Activated CD4-positive, alpha-beta T cell treated with anti-CD3 and anti-CD28 coated beads, Interleukin-2, amount 10 ng/mL, durations not matched to agents 24 days and 14 days (primary cell): ENCODE results near the gene RBM23. TPM values are rescaled to one million over a fixed set of nuclear protein-coding genes. Genes with fewer than 3 reads are reported as not detected.
"Not testable (repeated sequence)": the region's sequence is repeated elsewhere in the genome, so short reads cannot be mapped to it uniquely, and the experiment has no call there.

Source experiments
- DNase-seq: peaks from one replicate; pipeline ENCODE4 v3.0.0; 2022
- H3K27ac Mint-ChIP-seq: one replicate; pipeline ENCODE4 v1.8.0; 2022; ENCODE audit warnings: mild to moderate bottlenecking, mixed read lengths
- H3K27me3 Mint-ChIP-seq: one replicate; pipeline ENCODE4 v1.8.0; 2022; ENCODE audit warnings: mixed read lengths
- H3K36me3 Mint-ChIP-seq: one replicate; pipeline ENCODE4 v1.8.0; 2022; ENCODE audit warnings: low read depth, mild to moderate bottlenecking, mixed read lengths
- H3K4me1 Mint-ChIP-seq: one replicate; pipeline ENCODE4 v1.8.0; 2021; ENCODE audit warnings: mixed read lengths
- H3K4me3 Mint-ChIP-seq: one replicate; pipeline ENCODE4 v1.8.0; 2022; ENCODE audit warnings: mild to moderate bottlenecking, moderate library complexity, mixed read lengths
- H3K9me3 Mint-ChIP-seq: one replicate; pipeline ENCODE4 v1.8.0; 2021; ENCODE audit warnings: mixed read lengths
- intact Hi-C: fragments of 100-400 bp; cut with micrococcal nuclease; formaldehyde crosslinking; loops from one replicate; pipeline ENCODE4 v1.15.1; 2023
- total RNA-seq: library from RNA; stranded (reverse); gene quantifications from 2 replicates; pipeline ENCODE4 v1.2.3, GENCODE V29; 2022

RBM23 gene
- total RNA-seq, 1 donor from 2014 or later, result 90.2 TPM

DNA sequence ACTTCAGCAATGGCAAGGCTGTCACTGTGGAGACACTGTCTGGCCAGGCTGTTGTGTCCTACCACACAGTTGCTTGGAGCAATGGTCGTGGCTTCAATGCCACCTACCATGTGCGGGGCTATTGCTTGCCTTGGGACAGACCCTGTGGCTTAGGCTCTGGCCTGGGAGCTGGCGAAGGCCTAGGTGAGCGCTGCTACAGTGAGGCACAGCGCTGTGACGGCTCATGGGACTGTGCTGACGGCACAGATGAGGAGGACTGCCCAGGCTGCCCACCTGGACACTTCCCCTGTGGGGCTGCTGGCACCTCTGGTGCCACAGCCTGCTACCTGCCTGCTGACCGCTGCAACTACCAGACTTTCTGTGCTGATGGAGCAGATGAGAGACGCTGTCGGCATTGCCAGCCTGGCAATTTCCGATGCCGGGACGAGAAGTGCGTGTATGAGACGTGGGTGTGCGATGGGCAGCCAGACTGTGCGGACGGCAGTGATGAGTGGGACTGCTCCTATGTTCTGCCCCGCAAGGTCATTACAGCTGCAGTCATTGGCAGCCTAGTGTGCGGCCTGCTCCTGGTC lies 43.1 kb downstream of the RBM23 start:
- DNase-seq, result no peak
- H3K9me3 Mint-ChIP-seq, result no peaks in the 10 kb centered on the region
- H3K27ac Mint-ChIP-seq, result no peak overlapping the region
- no peaks in the 10 kb centered on the region for H3K27me3 Mint-ChIP-seq
- H3K4me1 Mint-ChIP-seq, result peaks cover 14% of the 10 kb centered on the region
- peaks cover 57% of the 10 kb centered on the region for H3K36me3 Mint-ChIP-seq
- intact Hi-C loops, result no loop called here
- H3K4me3 Mint-ChIP-seq, result no peak overlapping the region

DNA sequence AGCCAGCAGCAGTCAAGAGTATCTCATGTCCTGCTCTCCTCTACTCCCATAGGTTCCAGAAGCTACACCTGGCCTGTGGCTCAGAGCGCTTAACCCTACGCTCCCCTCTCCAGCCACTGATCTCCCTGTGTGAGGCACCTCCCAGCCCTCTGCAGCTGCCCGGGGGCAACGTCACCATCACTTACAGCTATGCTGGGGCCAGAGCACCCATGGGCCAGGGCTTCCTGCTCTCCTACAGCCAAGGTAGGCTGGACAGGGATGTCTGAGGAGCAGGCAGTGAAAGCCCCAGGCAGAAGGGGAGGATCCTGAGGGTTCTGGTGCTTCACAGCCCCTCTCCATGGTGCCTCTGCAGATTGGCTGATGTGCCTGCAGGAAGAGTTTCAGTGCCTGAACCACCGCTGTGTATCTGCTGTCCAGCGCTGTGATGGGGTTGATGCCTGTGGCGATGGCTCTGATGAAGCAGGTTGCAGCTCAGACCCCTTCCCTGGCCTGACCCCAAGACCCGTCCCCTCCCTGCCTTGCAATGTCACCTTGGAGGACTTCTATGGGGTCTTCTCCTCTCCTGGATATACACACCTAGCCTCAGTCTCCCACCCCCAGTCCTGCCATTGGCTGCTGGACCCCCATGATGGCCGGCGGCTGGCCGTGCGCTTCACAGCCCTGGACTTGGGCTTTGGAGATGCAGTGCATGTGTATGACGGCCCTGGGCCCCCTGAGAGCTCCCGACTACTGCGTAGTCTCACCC lies 43.8 kb downstream of the RBM23 start:
- intact Hi-C loops, result no loop called here
- Mint-ChIP-seq H3K9me3 (no peaks in the 10 kb centered on the region), H3K4me1 (peaks cover 18% of the 10 kb centered on the region), H3K36me3 (peaks cover 57% of the 10 kb centered on the region), H3K27me3 (no peaks in the 10 kb centered on the region), H3K4me3 (no peak overlapping the region), H3K27ac (no peak overlapping the region)
- DNase-seq, result no peak

DNA sequence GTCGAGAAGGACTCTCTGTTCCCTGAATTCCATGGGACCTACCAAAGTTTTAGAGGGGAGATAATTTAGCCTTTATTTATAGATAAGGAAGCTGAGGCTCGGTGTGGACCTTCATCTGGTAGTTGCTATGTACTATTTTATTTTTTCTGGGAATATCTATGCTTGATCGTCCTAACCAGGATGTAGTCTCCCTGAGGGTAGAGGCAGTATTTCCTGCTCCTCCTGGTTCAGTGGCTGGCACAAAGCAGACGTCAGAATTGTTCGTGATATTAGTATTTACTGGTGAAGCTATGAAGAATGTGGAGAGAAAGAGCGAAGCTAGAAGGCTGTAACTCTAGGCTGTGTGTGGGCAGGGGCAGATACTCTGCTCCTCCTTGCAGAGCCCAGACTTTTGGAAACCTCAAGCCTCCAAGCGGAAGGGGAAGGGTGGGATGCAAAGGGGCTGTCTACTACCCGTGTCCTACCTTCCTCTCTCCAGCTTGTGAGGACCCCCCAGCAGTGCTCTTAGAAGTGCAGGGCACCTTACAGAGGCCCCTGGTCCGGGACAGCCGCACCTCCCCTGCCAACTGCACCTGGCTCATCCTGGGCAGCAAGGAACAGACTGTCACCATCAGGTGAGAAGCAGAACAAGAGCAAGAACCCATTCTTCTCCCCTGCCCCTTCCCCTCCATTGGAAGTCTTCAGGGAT lies 46.0 kb downstream of the RBM23 start:
- Mint-ChIP-seq H3K4me3 (peak overlapping the region; percentile 86), H3K36me3 (peaks cover 42% of the 10 kb centered on the region), H3K9me3 (no peaks in the 10 kb centered on the region), H3K4me1 (peaks cover 18% of the 10 kb centered on the region), H3K27ac (peak overlapping the region; percentile 89), H3K27me3 (no peaks in the 10 kb centered on the region)
- intact Hi-C loops, result loop anchor here (1.0 to 5.0 kb wide), 3 partner anchors 14 to 301 kb away; no protein-coding TSS in a partner anchor
- DNase-seq, result no peak

DNA sequence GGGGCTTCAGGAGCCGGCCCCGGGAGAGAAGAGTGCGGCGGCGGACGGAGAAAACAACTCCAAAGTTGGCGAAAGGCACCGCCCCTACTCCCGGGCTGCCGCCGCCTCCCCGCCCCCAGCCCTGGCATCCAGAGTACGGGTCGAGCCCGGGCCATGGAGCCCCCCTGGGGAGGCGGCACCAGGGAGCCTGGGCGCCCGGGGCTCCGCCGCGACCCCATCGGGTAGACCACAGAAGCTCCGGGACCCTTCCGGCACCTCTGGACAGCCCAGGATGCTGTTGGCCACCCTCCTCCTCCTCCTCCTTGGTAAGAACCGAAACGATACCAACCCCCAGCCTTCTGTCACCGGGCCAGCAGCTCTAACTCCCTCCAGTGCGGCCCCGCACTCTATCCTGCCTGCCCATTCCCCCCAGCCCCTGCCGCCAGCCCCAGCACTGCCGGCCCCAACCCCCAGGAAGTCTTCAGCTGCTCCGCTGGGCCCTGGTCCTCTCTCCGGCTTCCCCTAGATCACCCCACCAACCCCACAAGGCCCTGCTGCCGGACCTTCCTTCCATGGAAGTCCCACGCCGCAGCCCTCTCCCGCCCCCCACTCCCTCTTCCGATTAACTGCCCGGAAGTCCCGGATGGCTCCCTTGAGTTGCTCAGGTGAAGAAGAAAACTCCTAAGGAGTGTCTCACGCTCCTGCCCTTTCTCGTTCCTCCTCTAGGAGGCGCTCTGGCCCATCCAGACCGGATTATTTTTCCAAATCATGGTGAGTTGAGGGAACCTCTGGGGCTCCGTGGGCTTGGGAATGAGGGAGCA lies 46.7 kb downstream of the RBM23 start:
- intact Hi-C loops, result loop anchor here (1.0 to 5.0 kb wide), 3 partner anchors 15 to 300 kb away; no protein-coding TSS in a partner anchor
- Mint-ChIP-seq H3K36me3 (peaks cover 35% of the 10 kb centered on the region), H3K27ac (peak overlapping the region; percentile 89)

DNA sequence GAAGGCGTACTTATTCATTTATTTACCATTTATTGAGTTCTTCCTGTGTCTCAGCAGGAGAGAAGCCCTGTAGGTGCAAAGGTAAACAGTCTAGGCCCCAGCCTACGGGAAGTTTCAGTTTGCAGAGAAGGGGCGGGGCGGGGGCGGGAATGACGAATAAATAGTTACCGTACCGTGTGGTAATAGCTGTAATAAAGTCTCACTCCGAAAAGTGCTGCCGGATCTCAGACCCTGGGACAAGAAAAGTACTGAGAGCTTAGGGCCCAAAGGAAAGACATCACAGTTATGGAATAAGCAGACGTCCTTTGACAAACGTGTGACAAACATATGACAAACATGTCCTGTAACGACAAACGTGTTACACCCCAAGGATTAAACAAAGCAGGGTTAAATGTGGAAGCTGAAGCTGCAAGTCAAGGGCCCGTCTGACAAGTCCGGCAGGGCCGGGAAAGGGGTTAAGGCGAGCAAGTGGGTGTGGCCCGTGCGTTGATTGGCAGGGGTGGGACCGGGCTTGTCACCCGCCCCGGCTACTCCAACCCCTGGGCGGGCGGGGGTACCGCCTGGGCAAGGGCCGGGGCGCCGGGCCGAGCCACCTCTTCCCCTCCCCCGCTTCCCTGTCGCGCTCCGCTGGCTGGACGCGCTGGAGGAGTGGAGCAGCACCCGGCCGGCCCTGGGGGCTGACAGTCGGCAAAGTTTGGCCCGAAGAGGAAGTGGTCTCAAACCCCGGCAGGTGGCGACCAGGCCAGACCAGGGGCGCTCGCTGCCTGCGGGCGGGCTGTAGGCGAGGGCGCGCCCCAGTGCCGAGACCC lies 47.5 kb downstream of the RBM23 start, which contains the start of gene LRP10:
LRP10 (plus strand) TSS at position 517 of the 809 bp plus-strand sequence. CDS start 564 bp downstream, outside the sequence.
- Mint-ChIP-seq H3K9me3 (no peaks in the 10 kb centered on the region), H3K36me3 (peaks cover 29% of the 10 kb centered on the region), H3K4me3 (peak within 1 kb of the TSS; percentile 88), H3K4me1 (peaks cover 18% of the 10 kb centered on the region), H3K27me3 (no peaks in the 10 kb centered on the region), H3K27ac (peak within 1 kb of the TSS; percentile 96)
- DNase-seq, result peak; percentile 95
- intact Hi-C loops, result loop anchor here (1.0 to 5.0 kb wide), 8 partner anchors 16 to 299 kb away; partner anchors contain the start of genes DAD1, MRPL52 and RBM23

More for the DNA sequence above, 46.7 kb downstream of the RBM23 start:
- peak; percentile 93 for DNase-seq
- Mint-ChIP-seq H3K9me3 (no peaks in the 10 kb centered on the region), H3K4me1 (peaks cover 18% of the 10 kb centered on the region), H3K4me3 (peak overlapping the region; percentile 88), H3K27me3 (no peaks in the 10 kb centered on the region)

DNA sequence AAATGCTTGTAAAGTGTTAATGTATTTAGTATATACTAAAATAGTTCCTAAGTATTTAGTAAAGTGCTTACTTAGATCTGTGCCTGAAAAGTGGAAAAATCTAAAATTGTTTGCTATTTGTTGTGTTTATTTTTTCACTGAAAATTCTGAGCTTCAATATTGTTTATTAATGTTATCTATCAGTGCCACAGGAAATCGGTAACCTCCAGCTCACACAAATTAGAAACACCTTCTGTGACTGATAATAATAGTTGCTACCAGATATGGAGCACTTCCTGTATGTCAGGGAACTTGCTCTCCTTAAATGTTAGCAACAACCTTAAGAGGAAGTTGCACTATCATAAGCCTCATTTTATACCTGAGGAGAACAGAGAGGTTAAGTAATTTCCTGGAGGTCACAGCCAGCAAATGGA lies 48.1 kb downstream of the RBM23 start:
- H3K4me1 Mint-ChIP-seq, result peaks cover 18% of the 10 kb centered on the region
- H3K9me3 Mint-ChIP-seq, result no peaks in the 10 kb centered on the region
- intact Hi-C loops, result loop anchor here (1.0 to 5.0 kb wide), 6 partner anchors 18 to 299 kb away; partner anchors contain the start of genes DAD1, MRPL52 and RBM23
- DNase-seq, result no peak
- H3K4me3 Mint-ChIP-seq, result peak overlapping the region; percentile 88
- no peaks in the 10 kb centered on the region for H3K27me3 Mint-ChIP-seq
- H3K27ac Mint-ChIP-seq, result peak overlapping the region; percentile 96
- peaks cover 23% of the 10 kb centered on the region for H3K36me3 Mint-ChIP-seq

DNA sequence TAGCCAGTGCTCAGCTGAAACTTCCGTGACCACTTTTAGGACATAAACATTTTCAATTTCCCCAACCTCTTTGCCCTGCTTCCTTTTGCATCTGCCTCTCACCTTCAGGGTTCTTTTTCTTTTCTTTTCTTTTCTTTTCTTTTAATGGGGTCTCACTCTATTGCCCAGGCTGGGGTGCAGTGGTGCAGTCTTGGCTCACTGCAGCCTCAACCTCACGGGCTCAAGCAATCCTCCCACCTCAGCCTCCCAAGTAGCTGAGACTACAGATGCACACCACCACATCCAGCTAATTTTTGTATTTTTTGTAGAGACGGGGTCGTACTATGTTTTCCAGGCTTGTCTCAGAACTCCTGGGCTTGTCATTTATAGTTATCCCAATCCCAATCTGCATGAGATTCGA lies 52.1 kb downstream of the RBM23 start:
- H3K9me3 Mint-ChIP-seq, result peaks cover 2% of the 10 kb centered on the region
- intact Hi-C loops, result no loop called here
- peaks cover 7% of the 10 kb centered on the region for H3K27me3 Mint-ChIP-seq
- peaks cover 9% of the 10 kb centered on the region for H3K4me1 Mint-ChIP-seq
- no peak overlapping the region for H3K4me3 Mint-ChIP-seq
- no peak for DNase-seq
- H3K27ac Mint-ChIP-seq, result no peak overlapping the region
- H3K36me3 Mint-ChIP-seq, result peaks cover 1% of the 10 kb centered on the region

DNA sequence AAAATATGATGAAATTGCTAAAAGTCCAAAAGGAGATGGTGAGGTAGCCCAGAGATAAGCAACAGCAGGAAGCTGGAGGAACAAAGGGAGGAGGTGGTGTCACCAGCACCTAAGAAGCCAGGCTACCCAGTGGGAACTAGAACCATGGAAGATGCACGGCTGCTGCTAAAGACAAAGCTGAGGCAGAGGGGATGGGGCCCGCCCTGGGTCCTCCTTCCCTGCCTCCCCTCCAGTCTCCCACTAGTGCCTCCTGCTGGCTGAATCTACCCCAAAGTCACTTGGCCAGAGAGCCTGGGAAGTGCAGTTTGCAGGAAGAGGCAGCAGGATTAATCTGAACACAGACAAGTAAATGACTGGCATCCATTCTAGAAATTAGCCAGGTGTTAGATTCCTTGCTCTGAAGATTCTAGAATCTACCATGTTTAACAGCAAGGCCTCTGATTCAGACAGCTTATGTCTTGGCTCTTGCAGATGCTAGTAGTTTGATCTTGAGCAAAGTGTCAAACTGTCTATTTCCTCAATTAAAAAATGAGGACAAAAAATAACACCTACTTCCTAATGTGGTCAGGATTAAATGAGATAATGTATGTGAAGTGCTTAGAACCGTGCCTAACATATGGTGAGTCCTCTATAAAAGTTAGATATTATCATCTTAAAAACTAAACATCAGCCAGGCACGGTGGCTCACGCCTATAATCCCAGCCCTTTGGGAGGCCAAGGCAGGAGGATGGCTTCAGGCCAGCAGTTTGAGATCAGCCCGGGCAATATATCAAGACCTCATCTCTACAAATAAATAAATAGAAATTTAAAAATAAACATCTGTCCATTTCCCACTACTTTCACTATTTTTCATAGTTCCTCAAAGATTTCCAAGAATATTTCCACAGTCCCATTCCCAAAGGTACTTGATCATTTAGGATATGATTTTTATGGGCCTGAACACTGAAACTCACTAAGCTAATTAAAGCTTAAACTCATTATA lies 53.2 kb downstream of the RBM23 start:
- Mint-ChIP-seq H3K9me3 (peaks cover 8% of the 10 kb centered on the region), H3K36me3 (peaks cover 5% of the 10 kb centered on the region), H3K4me1 (peaks cover 5% of the 10 kb centered on the region), H3K27ac (no peak overlapping the region), H3K4me3 (no peak overlapping the region), H3K27me3 (peaks cover 16% of the 10 kb centered on the region)
- no peak for DNase-seq
- intact Hi-C loops, result no loop called here

DNA sequence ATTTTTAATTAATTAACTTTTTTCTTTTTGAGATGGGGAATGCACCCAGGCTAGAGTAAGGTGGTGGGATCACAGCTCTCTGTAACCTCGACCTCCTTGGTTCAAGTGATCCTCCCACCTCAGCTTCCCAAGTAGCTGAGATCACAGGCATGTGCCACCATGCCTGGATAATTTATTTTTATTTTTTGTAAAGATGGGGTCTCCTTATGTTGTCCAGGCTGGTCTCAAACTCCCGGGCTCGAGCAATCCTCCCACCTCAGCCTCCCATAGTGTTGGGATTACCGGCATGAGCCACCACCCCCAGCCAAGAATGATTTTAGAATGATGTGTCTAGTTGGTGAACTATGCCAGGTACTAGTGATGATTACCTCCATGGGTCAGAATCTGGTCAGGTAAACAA lies 54.0 kb downstream of the RBM23 start:
- peaks cover 2% of the 10 kb centered on the region for H3K4me1 Mint-ChIP-seq
- H3K9me3 Mint-ChIP-seq, result peaks cover 8% of the 10 kb centered on the region
- no peak overlapping the region for H3K4me3 Mint-ChIP-seq
- no peak for DNase-seq
- peaks cover 18% of the 10 kb centered on the region for H3K27me3 Mint-ChIP-seq
- peaks cover 5% of the 10 kb centered on the region for H3K36me3 Mint-ChIP-seq
- intact Hi-C loops, result no loop called here
- H3K27ac Mint-ChIP-seq, result no peak overlapping the region

DNA sequence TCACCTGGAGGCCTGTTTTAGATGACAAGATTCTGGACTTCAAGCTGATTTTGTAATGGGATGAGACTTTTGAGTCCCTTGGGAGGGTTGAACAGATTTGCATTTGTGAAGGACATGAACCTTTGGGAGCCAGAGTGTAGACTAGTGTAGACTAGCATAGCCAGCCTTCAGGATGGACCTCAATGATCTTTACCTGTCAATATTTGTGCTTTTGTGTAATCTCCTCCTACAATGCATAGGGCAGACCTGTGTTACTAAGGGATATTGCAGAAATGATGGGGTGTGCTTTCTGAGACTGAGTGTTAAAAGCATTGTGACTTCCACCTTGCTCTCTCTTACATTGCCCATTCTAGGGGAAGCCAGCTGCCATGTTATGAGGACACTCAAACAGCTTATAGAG lies 57.3 kb downstream of the RBM23 start:
- H3K4me3 Mint-ChIP-seq, result no peak overlapping the region
- H3K27ac Mint-ChIP-seq, result no peak overlapping the region
- intact Hi-C loops, result no loop called here
- no peak for DNase-seq
- peaks cover 11% of the 10 kb centered on the region for H3K4me1 Mint-ChIP-seq
- H3K27me3 Mint-ChIP-seq, result peaks cover 21% of the 10 kb centered on the region
- peaks cover 5% of the 10 kb centered on the region for H3K36me3 Mint-ChIP-seq
- peaks cover 8% of the 10 kb centered on the region for H3K9me3 Mint-ChIP-seq

DNA sequence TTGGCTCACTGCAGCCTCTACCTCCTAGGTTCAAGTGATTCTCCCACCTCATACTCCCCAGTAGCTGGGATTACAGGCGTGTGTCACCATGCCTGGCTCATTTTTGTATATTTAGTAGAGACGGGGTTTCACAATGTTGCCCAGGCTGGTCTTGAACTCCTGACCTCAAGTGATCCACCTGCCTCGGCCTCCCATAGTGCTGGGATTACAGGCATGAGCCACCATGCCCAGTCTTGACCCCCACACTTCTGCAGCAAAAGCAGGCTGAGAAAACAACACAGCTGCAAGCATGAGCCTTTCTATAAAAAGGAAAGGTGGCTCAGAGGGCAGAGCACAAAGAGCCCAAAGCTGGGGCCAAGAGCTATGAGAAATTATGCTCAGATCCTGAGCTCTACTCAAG lies 58.6 kb downstream of the RBM23 start:
- H3K4me3 Mint-ChIP-seq, H3K36me3 Mint-ChIP-seq, H3K9me3 Mint-ChIP-seq, DNase-seq, intact Hi-C loops, H3K27ac Mint-ChIP-seq: not testable (repeated sequence)
- Mint-ChIP-seq H3K27me3 (peaks cover 25% of the 10 kb centered on the region), H3K4me1 (peaks cover 15% of the 10 kb centered on the region)

DNA sequence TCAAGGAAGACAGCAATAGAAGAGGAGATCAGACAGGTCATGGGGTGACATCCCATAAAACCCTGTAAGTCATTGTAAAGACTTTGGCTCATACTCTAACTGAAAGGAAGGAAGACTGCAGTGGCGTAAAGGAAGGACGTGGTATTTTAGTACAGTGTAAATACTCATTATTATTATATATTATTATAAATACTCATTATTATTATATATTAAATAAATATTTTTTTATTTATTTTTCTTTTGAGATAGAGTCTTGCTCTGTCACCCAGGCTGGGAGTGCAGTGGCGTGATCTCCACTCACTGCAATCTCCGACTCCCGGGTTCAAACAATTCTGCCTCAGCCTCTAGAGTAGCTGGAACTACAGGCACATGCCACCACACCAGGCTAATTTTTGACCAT lies 62.5 kb downstream of the RBM23 start:
- Mint-ChIP-seq H3K9me3 (peaks cover 2% of the 10 kb centered on the region), H3K27ac (no peak overlapping the region), H3K4me1 (peaks cover 35% of the 10 kb centered on the region), H3K36me3 (no peaks in the 10 kb centered on the region), H3K4me3 (no peak overlapping the region), H3K27me3 (peaks cover 14% of the 10 kb centered on the region)
- intact Hi-C loops, result loop anchor here (10.0 kb wide), 1 partner anchor 942 kb away; no protein-coding TSS in a partner anchor
- DNase-seq, result no peak
